ENCODE results near the gene KRT6B.

Gene KRT6B

GRCh38 chr12:52435659-52435999 lies 16.3 kb downstream of the KRT6B start:
- DNase-seq: no peak

GRCh38 chr12:52434760-52435530 lies 17.0 kb downstream of the KRT6B start:
- no peak for DNase-seq

GRCh38 chr12:52434081-52434733 lies 17.7 kb downstream of the KRT6B start, which contains the start of gene KRT75:
KRT75 (minus strand) TSS chr12:52434371; CDS start chr12:52434304, 67 bp downstream.
- DNase-seq: no peak

- no peak for DNase-seq
These were observed 18.4 kb downstream of the KRT6B start for GRCh38 chr12:52433501-52434080.

- DNase-seq: no peak
These were observed 19.3 kb downstream of the KRT6B start for GRCh38 chr12:52432559-52433207.

- no peak for DNase-seq
These were observed 23.8 kb downstream of the KRT6B start for GRCh38 chr12:52428121-52428520.

GRCh38 chr12:52427083-52427482 lies 24.9 kb downstream of the KRT6B start:
- no peak for DNase-seq

GRCh38 chr12:52426034-52426433 lies 25.9 kb downstream of the KRT6B start:
- DNase-seq: no peak

- no peak for DNase-seq
These were observed 26.5 kb downstream of the KRT6B start for GRCh38 chr12:52425466-52425865.

- DNase-seq: no peak
These were observed 28.1 kb downstream of the KRT6B start for GRCh38 chr12:52423661-52424500.

GRCh38 chr12:52423035-52423434 lies 28.9 kb downstream of the KRT6B start:
- DNase-seq: no peak

- DNase-seq: no peak
These were observed 32.3 kb downstream of the KRT6B start for GRCh38 chr12:52419656-52420055.

GRCh38 chr12:52418576-52419110 lies 33.3 kb downstream of the KRT6B start:
- no peak for DNase-seq

- no peak for DNase-seq
These were observed 34.2 kb downstream of the KRT6B start for GRCh38 chr12:52417740-52418139.

- DNase-seq: no peak
These were observed 35.2 kb downstream of the KRT6B start for GRCh38 chr12:52416795-52417194.

GRCh38 chr12:52415870-52416750 lies 35.8 kb downstream of the KRT6B start:
- no peak for DNase-seq

GRCh38 chr12:52414936-52415335 lies 37.0 kb downstream of the KRT6B start:
- DNase-seq: no peak

GRCh38 chr12:52413782-52414345 lies 38.1 kb downstream of the KRT6B start:
- no peak for DNase-seq

- DNase-seq: no peak
These were observed 38.7 kb downstream of the KRT6B start for GRCh38 chr12:52413202-52413601.

- no peak for DNase-seq
These were observed 40.1 kb downstream of the KRT6B start for GRCh38 chr12:52411815-52412214.
